ENCODE data around the gene TCF4.

The TCF4 gene

DNA sequence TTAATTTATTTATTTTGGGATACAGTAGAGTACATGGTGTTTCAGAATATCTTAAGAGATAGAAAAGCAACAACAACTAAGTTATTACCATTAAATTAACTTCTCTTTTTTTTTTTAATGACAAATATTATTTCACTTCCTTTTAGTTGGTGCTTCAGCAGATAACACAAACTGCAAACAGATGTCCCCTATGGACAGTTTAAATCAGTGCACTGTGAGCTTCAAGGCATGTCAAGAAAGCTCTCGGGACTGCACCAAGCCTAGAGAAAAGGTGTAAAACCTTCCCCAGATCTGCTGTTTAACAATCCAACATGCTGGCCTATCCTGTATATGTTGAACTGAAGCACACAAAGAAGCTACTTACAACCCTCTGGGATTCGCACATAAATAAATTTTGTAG lies 122.7 kb downstream of the TCF4 start:
- H3K9ac ChIP-seq (ENCODE audit: insufficient read length): no peak overlapping the region
- no peak for DNase-seq (ENCODE audit: low read depth, low spot score)
- H3K27ac ChIP-seq: peak overlapping the region; percentile 25; the same call in 1 of the 2 replicates
- TF ChIP-seq FOXP2 (optimal IDR thresholded peaks at IDR 0.05; ENCODE audit: control extremely low read depth, extremely low read length, insufficient read depth) (no peak), POLR2AphosphoS5 (IDR thresholded peaks at IDR 0.05; ENCODE audit: borderline replicate concordance, low read depth, low read length) (no peak), EZH2 (IDR thresholded peaks at IDR 0.05) (no peak)
- no peaks in the 10 kb centered on the region for H3K9me3 ChIP-seq (ENCODE audit: low read depth, low read length)
- H3K36me3 ChIP-seq (ENCODE audit: insufficient read depth, low read length): 0 out of 2 replicates have a peak, but pooled peaks cover 4% of the 10 kb centered on the region
- no peak overlapping the region for H3K4me3 ChIP-seq

DNA sequence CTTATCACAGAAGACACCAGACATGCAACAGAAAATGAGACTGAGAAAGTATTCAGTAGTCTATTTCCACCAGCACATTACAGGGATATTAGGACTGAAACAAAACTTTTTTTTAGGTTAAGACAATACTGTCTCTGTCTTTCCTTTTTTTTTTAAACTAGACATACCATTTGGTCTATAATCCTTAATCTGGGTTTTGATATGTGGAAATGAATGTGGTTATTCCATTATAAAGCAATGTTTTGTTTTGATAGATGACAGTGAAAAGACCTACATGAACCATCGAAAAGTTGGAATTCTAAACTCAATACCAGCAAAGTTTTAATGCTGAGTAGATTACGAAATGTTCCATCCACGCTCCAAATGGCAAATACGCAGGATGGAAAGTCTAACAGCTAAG lies 123.4 kb downstream of the TCF4 start:
- no peak overlapping the region for H3K9ac ChIP-seq (ENCODE audit: insufficient read length)
- 0 out of 2 replicates have a peak, but pooled peaks cover 6% of the 10 kb centered on the region for H3K36me3 ChIP-seq (ENCODE audit: insufficient read depth, low read length)
- TF ChIP-seq EZH2 (IDR thresholded peaks at IDR 0.05) (no peak), POLR2AphosphoS5 (IDR thresholded peaks at IDR 0.05; ENCODE audit: borderline replicate concordance, low read depth, low read length) (no peak), FOXP2 (optimal IDR thresholded peaks at IDR 0.05; ENCODE audit: control extremely low read depth, extremely low read length, insufficient read depth) (no peak)
- no peak overlapping the region for H3K27ac ChIP-seq
- no peak for DNase-seq (ENCODE audit: low read depth, low spot score)
- H3K9me3 ChIP-seq (ENCODE audit: low read depth, low read length): no peaks in the 10 kb centered on the region
- no peak overlapping the region for H3K4me3 ChIP-seq

DNA sequence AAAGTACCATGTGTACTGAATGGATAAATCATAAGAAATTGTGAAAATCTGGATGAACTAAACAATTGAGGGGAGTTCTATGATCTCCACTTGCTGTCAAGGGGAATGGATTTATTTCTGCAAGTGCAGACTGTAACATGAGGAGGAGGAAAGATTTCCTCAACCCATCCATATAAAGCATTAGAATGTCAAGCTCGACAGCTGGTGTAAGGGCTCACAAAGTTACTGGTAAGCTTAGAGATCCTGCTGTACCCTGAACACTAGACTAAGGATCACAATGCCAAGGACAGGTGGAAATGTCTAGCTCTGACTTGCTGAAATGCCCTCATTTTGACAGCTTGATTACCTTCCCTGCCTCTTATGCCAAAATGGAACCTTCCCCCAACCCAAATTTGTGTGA lies 125.3 kb downstream of the TCF4 start:
- H3K9ac ChIP-seq (ENCODE audit: insufficient read length): no peak overlapping the region
- TF ChIP-seq EZH2 (IDR thresholded peaks at IDR 0.05) (no peak), POLR2AphosphoS5 (IDR thresholded peaks at IDR 0.05; ENCODE audit: borderline replicate concordance, low read depth, low read length) (no peak), FOXP2 (optimal IDR thresholded peaks at IDR 0.05; ENCODE audit: control extremely low read depth, extremely low read length, insufficient read depth) (no peak)
- no peak overlapping the region for H3K4me3 ChIP-seq
- H3K9me3 ChIP-seq (ENCODE audit: low read depth, low read length): no peaks in the 10 kb centered on the region
- no peak for DNase-seq (ENCODE audit: low read depth, low spot score)
- no peak overlapping the region for H3K27ac ChIP-seq
- H3K36me3 ChIP-seq (ENCODE audit: insufficient read depth, low read length): 0 out of 2 replicates have a peak, but pooled peaks cover 6% of the 10 kb centered on the region

DNA sequence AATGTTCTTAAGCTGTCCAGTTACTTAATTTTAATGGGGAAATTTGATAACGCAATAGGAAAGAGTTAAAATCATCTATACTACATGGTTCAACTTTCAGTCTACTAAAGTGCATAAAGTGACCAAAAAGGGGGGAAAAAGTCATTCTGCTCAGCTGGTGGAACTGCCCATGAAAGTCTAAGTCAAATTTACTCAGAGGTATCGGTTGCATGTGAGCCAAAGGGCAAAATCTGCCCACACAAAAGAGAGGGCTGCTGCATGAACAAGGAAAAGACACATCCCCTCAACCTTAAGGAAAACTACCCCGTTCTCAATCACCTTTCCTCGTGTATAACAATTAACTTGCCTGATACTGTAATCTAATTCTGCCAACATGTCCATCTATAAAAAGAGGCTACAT lies 126.1 kb downstream of the TCF4 start:
- Histone ChIP-seq H3K36me3 (ENCODE audit: insufficient read depth, low read length) (0 out of 2 replicates have a peak, but pooled peaks cover 6% of the 10 kb centered on the region), H3K4me3 (no peak overlapping the region), H3K9ac (ENCODE audit: insufficient read length) (no peak overlapping the region), H3K27ac (no peak overlapping the region), H3K9me3 (ENCODE audit: low read depth, low read length) (no peaks in the 10 kb centered on the region)
- TF ChIP-seq FOXP2 (optimal IDR thresholded peaks at IDR 0.05; ENCODE audit: control extremely low read depth, extremely low read length, insufficient read depth): no peak
- no peak for TF ChIP-seq EZH2 (IDR thresholded peaks at IDR 0.05)
- no peak for TF ChIP-seq POLR2AphosphoS5 (IDR thresholded peaks at IDR 0.05; ENCODE audit: borderline replicate concordance, low read depth, low read length)
- no peak for DNase-seq (ENCODE audit: low read depth, low spot score)

DNA sequence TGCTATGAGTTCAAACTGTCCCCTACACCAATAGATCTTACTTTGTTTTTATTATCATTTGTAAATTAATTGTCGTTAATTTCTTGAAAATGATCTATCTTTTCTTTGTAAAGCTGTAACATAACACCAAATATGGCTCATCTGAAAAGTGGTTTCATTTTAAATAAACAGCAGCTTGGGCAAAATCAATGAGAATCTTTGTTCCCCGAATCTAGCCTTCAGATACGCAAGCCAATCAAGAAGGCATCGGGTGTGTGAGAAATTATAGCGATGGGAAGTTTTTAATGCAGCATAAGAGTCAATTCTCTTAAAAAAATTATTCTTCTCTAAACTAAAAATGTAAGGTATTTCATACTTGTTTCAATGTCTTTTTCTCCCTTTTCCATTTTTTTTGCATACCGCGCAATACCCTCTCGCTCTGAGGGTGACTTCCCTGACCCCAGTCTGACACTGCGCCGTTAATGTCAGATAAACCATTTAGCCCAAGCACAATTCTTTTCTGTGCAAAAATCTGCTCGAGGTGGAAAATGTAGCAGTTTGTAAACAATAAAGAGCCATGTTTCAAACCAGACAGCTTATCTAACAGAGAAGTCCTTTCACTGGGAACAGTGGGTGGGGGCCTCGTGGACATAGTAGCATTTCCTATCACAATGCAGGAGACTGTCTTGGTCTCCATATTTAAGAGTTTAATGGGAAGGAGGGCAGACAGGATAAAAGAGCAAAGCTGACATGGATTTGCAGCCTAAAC lies 129.4 kb downstream of the TCF4 start:
- TF ChIP-seq EZH2 (IDR thresholded peaks at IDR 0.05): no peak
- no peak for DNase-seq (ENCODE audit: low read depth, low spot score)
- H3K9ac ChIP-seq (ENCODE audit: insufficient read length): no peak overlapping the region
- H3K36me3 ChIP-seq (ENCODE audit: insufficient read depth, low read length): 0 out of 2 replicates have a peak, but pooled peaks cover 6% of the 10 kb centered on the region
- no peak overlapping the region for H3K27ac ChIP-seq
- no peak overlapping the region for H3K4me3 ChIP-seq
- no peaks in the 10 kb centered on the region for H3K9me3 ChIP-seq (ENCODE audit: low read depth, low read length)

DNA sequence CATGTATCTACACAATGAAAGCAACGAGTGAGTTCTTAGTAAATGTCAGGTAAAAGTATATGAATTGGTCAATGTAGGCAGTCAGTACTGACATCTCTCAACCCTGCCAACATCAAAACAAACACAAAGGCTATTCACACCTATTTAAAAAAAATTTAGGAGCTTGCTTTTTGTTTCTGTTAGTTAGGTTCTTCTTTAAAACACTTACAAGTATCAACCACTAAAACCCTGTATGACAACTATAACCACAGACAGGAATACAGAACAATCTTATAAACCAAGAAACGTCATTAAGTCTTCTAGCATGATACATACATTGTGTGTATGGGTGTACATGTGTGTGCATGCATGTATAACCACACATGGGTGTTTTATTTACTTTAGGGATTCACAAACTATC lies 131.0 kb downstream of the TCF4 start:
- TF ChIP-seq FOXP2 (optimal IDR thresholded peaks at IDR 0.05; ENCODE audit: control extremely low read depth, extremely low read length, insufficient read depth) (no peak), EZH2 (IDR thresholded peaks at IDR 0.05) (no peak), POLR2AphosphoS5 (IDR thresholded peaks at IDR 0.05; ENCODE audit: borderline replicate concordance, low read depth, low read length) (no peak)
- Histone ChIP-seq H3K9ac (ENCODE audit: insufficient read length) (no peak overlapping the region), H3K27ac (no peak overlapping the region), H3K36me3 (ENCODE audit: insufficient read depth, low read length) (0 out of 2 replicates have a peak, but pooled peaks cover 6% of the 10 kb centered on the region), H3K4me3 (no peak overlapping the region), H3K9me3 (ENCODE audit: low read depth, low read length) (no peaks in the 10 kb centered on the region)
- no peak for DNase-seq (ENCODE audit: low read depth, low spot score)

DNA sequence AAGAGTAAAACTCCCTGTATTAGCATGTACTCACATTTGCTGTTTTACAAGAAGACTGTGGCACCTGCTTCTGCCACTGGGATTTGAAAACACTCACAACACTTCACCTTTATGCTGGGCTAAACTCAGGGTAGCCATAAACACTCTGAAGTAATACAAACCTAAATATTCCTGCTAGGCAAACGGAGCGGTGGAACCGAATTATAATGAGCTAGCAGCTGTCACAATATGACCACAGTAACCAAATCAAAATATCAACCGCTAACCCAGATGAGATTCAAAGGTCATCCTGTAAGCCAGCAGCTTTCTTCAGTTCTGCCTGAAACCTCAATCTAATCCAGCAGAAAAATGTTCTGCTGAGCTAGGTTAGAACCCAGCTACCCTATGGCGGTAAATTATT lies 132.1 kb downstream of the TCF4 start:
- no peak for DNase-seq (ENCODE audit: low read depth, low spot score)
- H3K9ac ChIP-seq (ENCODE audit: insufficient read length): no peak overlapping the region
- H3K27ac ChIP-seq: no peak overlapping the region
- H3K36me3 ChIP-seq (ENCODE audit: insufficient read depth, low read length): 0 out of 2 replicates have a peak, but pooled peaks cover 6% of the 10 kb centered on the region
- TF ChIP-seq POLR2AphosphoS5 (IDR thresholded peaks at IDR 0.05; ENCODE audit: borderline replicate concordance, low read depth, low read length) (no peak), EZH2 (IDR thresholded peaks at IDR 0.05) (no peak), FOXP2 (optimal IDR thresholded peaks at IDR 0.05; ENCODE audit: control extremely low read depth, extremely low read length, insufficient read depth) (no peak)
- no peaks in the 10 kb centered on the region for H3K9me3 ChIP-seq (ENCODE audit: low read depth, low read length)
- H3K4me3 ChIP-seq: no peak overlapping the region

DNA sequence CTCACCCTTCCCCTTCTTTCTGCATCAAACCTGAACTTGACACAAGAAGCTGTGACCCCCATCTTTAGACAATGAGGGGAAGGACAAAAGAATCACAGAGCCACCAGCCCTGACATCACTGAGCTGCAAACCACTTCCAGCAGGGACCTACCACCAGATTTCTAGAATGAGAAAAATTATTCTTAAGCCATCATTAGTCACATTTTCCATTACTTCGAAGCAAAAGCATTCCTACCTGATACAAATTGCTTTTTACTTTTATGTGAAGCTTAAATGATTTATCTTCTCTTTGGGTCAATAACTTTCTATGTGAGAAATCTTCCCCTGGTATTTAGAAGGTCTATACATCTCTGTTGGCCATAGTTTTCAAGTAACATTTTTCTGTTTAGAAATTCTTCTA lies 134.8 kb downstream of the TCF4 start:
- H3K9me3 ChIP-seq (ENCODE audit: low read depth, low read length): no peaks in the 10 kb centered on the region
- no peaks in the 10 kb centered on the region for H3K36me3 ChIP-seq (ENCODE audit: insufficient read depth, low read length)
- H3K9ac ChIP-seq (ENCODE audit: insufficient read length): no peak overlapping the region
- H3K27ac ChIP-seq: no peak overlapping the region
- DNase-seq (ENCODE audit: low read depth, low spot score): no peak
- TF ChIP-seq FOXP2 (optimal IDR thresholded peaks at IDR 0.05; ENCODE audit: control extremely low read depth, extremely low read length, insufficient read depth) (no peak), POLR2AphosphoS5 (IDR thresholded peaks at IDR 0.05; ENCODE audit: borderline replicate concordance, low read depth, low read length) (no peak), EZH2 (IDR thresholded peaks at IDR 0.05) (no peak)
- H3K4me3 ChIP-seq: no peak overlapping the region
